HL-60 (cell line): Measurements from ENCODE around the gene MYO7A.
A peak's percentile ranks its signal among the peaks of the same experiment; 100 is the strongest.

Experiments used
- DNase-seq, 2 experiments: peaks; one replicate each; pipeline ENCODE4 v3.0.0-alpha.2; 2010 to 2020; ENCODE audit warnings: low read depth in 1 of 2, low spot score in 1 of 2
- H3K27ac ChIP-seq: fragments of 250-450 bp; sonication (Bioruptor Pico); replicated peaks from 2 replicates; pipeline ENCODE4 v1.5.1; 2020; ENCODE audit warnings: mild to moderate bottlenecking, moderate library complexity
- H3K27me3 ChIP-seq: fragments of 250-450 bp; sonication (Bioruptor Pico); 2 replicates; pipeline ENCODE4 v1.5.1; 2021; ENCODE audit warnings: mild to moderate bottlenecking, moderate library complexity; ENCODE audit not compliant: insufficient read depth, poor library complexity, severe bottlenecking
- H3K4me3 ChIP-seq: replicated peaks from 2 replicates; pipeline ENCODE4 v1.5.1; 2011; ENCODE audit warnings: mild to moderate bottlenecking, control low read depth, low read length; ENCODE audit not compliant: insufficient read depth
- GABPA ChIP-seq: IDR thresholded peaks from 2 replicates; pipeline ENCODE4 v1.6.1; 2012; ENCODE audit warnings: low read depth
- POLR2AphosphoS5 ChIP-seq: IDR thresholded peaks from 2 replicates; pipeline ENCODE4 v1.6.1; 2012; ENCODE audit warnings: low read depth
- REST ChIP-seq: IDR thresholded peaks from 2 replicates; pipeline ENCODE4 v1.6.1; 2012; ENCODE audit warnings: low read depth; ENCODE audit not compliant: insufficient replicate concordance
- SPI1 ChIP-seq: IDR thresholded peaks from 2 replicates; pipeline ENCODE4 v1.6.1; 2012; ENCODE audit warnings: low read depth, mild to moderate bottlenecking, borderline replicate concordance
- TF ChIP-seq, protein P1 (sequence below): IDR thresholded peaks from one replicate; pipeline ENCODE4 v1.5.1; 2011; ENCODE audit warnings: low read length, control low read depth, inconsistent platforms; ENCODE audit not compliant: insufficient read depth

Gene MYO7A

DNA sequence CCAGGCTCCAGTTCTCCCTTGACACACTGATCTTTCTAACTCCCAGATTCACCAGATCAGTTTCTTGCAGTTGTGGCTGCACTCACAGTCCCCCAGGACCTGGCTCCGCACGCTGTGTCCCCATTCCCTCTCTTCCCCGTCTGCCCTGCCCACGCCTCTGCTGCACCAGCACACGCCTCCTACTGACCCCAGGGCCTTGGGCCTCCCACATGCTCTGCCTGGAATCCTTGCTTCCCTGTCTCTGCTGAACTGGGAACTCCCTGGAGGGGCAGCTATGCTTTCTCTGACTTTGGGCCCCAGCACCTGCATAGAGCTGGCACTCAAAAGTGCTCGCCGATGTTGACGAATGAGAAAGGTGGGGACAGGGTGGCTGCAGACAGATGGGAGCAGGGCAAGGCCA is 68.9 kb downstream of the MYO7A start:
- TF ChIP-seq REST (no peak), GABPA (no peak), SPI1 (no peak), POLR2AphosphoS5 (no peak)
- TF ChIP-seq, protein P1, sequence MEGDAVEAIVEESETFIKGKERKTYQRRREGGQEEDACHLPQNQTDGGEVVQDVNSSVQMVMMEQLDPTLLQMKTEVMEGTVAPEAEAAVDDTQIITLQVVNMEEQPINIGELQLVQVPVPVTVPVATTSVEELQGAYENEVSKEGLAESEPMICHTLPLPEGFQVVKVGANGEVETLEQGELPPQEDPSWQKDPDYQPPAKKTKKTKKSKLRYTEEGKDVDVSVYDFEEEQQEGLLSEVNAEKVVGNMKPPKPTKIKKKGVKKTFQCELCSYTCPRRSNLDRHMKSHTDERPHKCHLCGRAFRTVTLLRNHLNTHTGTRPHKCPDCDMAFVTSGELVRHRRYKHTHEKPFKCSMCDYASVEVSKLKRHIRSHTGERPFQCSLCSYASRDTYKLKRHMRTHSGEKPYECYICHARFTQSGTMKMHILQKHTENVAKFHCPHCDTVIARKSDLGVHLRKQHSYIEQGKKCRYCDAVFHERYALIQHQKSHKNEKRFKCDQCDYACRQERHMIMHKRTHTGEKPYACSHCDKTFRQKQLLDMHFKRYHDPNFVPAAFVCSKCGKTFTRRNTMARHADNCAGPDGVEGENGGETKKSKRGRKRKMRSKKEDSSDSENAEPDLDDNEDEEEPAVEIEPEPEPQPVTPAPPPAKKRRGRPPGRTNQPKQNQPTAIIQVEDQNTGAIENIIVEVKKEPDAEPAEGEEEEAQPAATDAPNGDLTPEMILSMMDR: no peak
- no peak for DNase-seq
- Histone ChIP-seq H3K27ac (no peak overlapping the region), H3K27me3 (no peaks in the 10 kb centered on the region), H3K4me3 (no peak overlapping the region)

- TF ChIP-seq GABPA: no peak
- no peak for TF ChIP-seq SPI1
- TF ChIP-seq, protein P1: no peak
- TF ChIP-seq POLR2AphosphoS5: no peak
- no peak for TF ChIP-seq REST
- no peak for DNase-seq
- Histone ChIP-seq H3K27me3 (no peaks in the 10 kb centered on the region), H3K27ac (no peak overlapping the region), H3K4me3 (no peak overlapping the region)
These were observed 69.7 kb downstream of the MYO7A start for GRCh38 chr11:77197626-77198320.

GRCh38 chr11:77198440-77198849 is 70.4 kb downstream of the MYO7A start:
- DNase-seq: peak in 1 of 2 experiments; percentile 39
- TF ChIP-seq SPI1: no peak
- TF ChIP-seq, protein P1: peak; percentile 10

More at GRCh38 chr11:77198440-77198849, 70.4 kb downstream of the MYO7A start:
- Histone ChIP-seq H3K27me3 (no peaks in the 10 kb centered on the region), H3K27ac (no peak overlapping the region), H3K4me3 (no peak overlapping the region)
